Kidney epithelial cell (primary cell): ENCODE results near the gene ITPR3. TPM values are rescaled to one million over a fixed set of nuclear protein-coding genes. Genes with fewer than 3 reads are reported as not detected.

Source experiments
- DNase-seq: peaks from one replicate; pipeline ENCODE4 v3.0.0-alpha.2; 2010; ENCODE audit warnings: low read depth
- H3K27me3 ChIP-seq: 2 replicates; pipeline ENCODE4 v1.6.0; 2011; ENCODE audit warnings: low read length; ENCODE audit not compliant: control insufficient read depth, insufficient read depth
- H3K36me3 ChIP-seq: 2 replicates; pipeline ENCODE4 v1.5.1; 2011; ENCODE audit warnings: low read length; ENCODE audit not compliant: control insufficient read depth, insufficient read depth
- H3K4me3 ChIP-seq: 2 replicates; pipeline ENCODE4 v1.5.1; 2011; ENCODE audit warnings: low read depth, mild to moderate bottlenecking, control low read depth, low read length
- total RNA-seq: library from RNA; depleted of rRNA; stranded (reverse); fragments of >200 nt; gene quantifications from 2 replicates; pipeline ENCODE4 v1.2.3, GENCODE V29; 2015
- TF ChIP-seq, protein P1 (sequence below): IDR thresholded peaks from 2 replicates; pipeline ENCODE4 v1.5.1; 2011; ENCODE audit warnings: mild to moderate bottlenecking, moderate library complexity, low read length, control low read depth, inconsistent platforms; ENCODE audit not compliant: insufficient read depth, poor library complexity, severe bottlenecking

Gene ITPR3
- total RNA-seq, 1 donor from 2014 or later: 147 TPM

GRCh38 chr6:33686225-33686924 is 65.3 kb downstream of the ITPR3 start:
- no peaks in the 10 kb centered on the region for H3K27me3 ChIP-seq

GRCh38 chr6:33686981-33687975 is 66.2 kb downstream of the ITPR3 start:
- no peak for DNase-seq
- H3K27me3 ChIP-seq: no peaks in the 10 kb centered on the region
- no peak overlapping the region for H3K4me3 ChIP-seq
- peaks cover 9% of the 10 kb centered on the region for H3K36me3 ChIP-seq
- TF ChIP-seq, protein P1, sequence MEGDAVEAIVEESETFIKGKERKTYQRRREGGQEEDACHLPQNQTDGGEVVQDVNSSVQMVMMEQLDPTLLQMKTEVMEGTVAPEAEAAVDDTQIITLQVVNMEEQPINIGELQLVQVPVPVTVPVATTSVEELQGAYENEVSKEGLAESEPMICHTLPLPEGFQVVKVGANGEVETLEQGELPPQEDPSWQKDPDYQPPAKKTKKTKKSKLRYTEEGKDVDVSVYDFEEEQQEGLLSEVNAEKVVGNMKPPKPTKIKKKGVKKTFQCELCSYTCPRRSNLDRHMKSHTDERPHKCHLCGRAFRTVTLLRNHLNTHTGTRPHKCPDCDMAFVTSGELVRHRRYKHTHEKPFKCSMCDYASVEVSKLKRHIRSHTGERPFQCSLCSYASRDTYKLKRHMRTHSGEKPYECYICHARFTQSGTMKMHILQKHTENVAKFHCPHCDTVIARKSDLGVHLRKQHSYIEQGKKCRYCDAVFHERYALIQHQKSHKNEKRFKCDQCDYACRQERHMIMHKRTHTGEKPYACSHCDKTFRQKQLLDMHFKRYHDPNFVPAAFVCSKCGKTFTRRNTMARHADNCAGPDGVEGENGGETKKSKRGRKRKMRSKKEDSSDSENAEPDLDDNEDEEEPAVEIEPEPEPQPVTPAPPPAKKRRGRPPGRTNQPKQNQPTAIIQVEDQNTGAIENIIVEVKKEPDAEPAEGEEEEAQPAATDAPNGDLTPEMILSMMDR: no peak

More at GRCh38 chr6:33686225-33686924, 65.3 kb downstream of the ITPR3 start:
- peaks cover 8% of the 10 kb centered on the region for H3K36me3 ChIP-seq
- TF ChIP-seq, protein P1: no peak
- no peak overlapping the region for H3K4me3 ChIP-seq
- no peak for DNase-seq

DNA sequence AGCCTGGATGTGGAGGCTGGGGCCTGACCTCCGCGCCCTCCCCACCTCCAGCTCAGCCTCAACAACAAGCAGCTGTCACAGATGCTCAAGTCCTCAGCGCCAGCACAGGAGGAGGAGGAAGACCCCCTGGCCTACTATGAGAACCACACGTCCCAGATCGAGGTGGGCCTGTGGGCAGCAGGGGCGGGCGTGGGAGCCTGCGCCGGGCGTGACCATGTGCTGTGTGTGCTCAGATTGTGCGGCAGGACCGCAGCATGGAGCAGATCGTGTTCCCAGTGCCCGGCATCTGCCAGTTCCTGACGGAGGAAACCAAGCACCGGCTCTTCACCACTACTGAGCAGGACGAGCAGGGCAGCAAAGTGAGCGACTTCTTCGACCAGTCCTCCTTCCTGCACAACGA is 66.9 kb downstream of the ITPR3 start:
- no peak for DNase-seq
- TF ChIP-seq, protein P1: no peak
- H3K4me3 ChIP-seq: no peak overlapping the region
- H3K36me3 ChIP-seq: peaks cover 12% of the 10 kb centered on the region
- no peaks in the 10 kb centered on the region for H3K27me3 ChIP-seq

DNA sequence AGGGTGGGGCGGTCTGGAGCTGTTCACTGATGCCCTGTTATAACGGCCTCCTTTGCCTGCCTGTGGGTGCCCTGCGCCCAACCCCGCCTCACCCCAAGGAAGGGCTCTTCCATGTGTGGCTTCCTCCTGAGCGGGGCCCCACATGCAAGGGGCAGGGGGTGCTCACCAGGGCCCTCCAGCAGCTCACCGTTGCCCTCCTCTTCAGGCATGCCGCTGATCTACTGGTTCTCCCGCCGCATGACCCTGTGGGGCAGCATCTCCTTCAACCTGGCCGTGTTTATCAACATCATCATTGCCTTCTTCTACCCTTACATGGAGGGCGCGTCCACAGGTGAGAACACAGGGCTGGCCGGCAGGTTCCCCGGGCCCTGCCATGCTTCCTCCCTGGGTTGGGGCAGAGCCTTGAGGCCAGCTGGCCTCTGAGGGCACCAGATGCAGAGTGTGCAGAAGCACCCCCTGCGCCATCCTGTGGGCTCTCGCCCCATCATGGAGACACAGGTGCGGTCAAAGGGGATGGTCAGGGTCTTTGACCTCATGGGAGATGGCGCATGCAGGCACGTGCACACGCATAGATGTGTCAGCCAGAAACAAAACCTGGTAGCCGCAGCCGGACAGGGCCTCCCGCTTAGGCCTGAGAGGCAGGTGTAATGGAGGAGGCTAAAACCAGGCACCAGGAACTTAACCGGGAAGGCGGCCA is 67.5 kb downstream of the ITPR3 start:
- TF ChIP-seq, protein P1: no peak
- DNase-seq: no peak
- Histone ChIP-seq H3K4me3 (no peak overlapping the region), H3K36me3 (peaks cover 14% of the 10 kb centered on the region), H3K27me3 (no peaks in the 10 kb centered on the region)

- no peak for DNase-seq
- Histone ChIP-seq H3K4me3 (no peak overlapping the region), H3K27me3 (no peaks in the 10 kb centered on the region), H3K36me3 (peaks cover 12% of the 10 kb centered on the region)
- TF ChIP-seq, protein P1: no peak
Observed at GRCh38 chr6:33689148-33689494, 68.0 kb downstream of the ITPR3 start.
